ENCODE results near the gene DIO1.

DNA sequence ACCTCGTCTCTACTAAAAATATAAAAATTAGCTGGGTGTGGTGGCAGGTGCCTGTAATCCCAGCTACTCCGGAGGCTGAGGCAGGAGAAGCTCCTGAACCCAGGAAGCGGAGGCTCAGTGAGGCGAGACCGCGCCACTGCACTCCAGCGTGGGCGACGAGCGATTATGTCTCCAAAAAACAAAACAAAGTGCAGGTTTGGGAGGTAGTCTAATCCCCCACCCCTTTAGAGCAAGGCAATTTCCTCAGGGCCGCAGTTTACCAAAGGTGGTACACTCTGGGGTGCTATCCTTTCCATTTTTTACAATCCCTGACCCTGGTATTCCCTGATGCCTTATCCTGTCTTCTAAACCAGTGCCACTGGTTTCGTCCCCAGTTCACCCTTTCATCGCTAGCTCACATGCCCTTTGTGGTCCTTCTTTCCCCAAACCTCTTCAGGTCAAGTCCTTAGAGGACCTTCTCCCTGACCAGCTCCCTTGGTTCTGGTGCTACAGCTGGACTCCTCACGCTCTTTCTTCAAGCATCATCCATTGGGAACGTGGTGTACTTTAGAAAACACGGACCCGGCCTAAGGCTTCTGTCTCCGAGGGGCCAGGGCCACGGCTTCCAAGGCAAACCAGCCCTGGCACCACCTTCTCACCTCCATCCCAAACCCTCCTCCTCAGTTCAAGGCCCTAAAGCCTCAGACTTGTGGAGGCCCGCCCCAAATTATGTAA lies 50.6 kb downstream of the DIO1 start:
- TF ChIP-seq, protein P1, sequence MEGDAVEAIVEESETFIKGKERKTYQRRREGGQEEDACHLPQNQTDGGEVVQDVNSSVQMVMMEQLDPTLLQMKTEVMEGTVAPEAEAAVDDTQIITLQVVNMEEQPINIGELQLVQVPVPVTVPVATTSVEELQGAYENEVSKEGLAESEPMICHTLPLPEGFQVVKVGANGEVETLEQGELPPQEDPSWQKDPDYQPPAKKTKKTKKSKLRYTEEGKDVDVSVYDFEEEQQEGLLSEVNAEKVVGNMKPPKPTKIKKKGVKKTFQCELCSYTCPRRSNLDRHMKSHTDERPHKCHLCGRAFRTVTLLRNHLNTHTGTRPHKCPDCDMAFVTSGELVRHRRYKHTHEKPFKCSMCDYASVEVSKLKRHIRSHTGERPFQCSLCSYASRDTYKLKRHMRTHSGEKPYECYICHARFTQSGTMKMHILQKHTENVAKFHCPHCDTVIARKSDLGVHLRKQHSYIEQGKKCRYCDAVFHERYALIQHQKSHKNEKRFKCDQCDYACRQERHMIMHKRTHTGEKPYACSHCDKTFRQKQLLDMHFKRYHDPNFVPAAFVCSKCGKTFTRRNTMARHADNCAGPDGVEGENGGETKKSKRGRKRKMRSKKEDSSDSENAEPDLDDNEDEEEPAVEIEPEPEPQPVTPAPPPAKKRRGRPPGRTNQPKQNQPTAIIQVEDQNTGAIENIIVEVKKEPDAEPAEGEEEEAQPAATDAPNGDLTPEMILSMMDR (IDR thresholded peaks at IDR 0.05): no peak
- no peak for TF ChIP-seq POLR2A (IDR thresholded peaks at IDR 0.05)
